GM20000 (cell line): Measurements from ENCODE around the gene TPM2.

ENCODE experiments used
- DNase-seq: peaks from one replicate; pipeline ENCODE4 v3.0.0; 2012; ENCODE audit warnings: low spot score
- CTCF ChIP-seq: IDR thresholded peaks from 2 replicates; pipeline ENCODE4 v1.5.1; 2012; ENCODE audit warnings: mild to moderate bottlenecking, control low read depth; ENCODE audit errors: extremely low read depth, missing control alignments

TPM2 gene

GRCh38 chr9:35727676-35728040, 37.9 kb upstream of the TPM2 start:
- TF ChIP-seq CTCF = no peak
- DNase-seq = no peak

- DNase-seq = peak; percentile 39
Observed at GRCh38 chr9:35726931-35727330, 37.2 kb upstream of the TPM2 start.

GRCh38 chr9:35725362-35725761, 35.6 kb upstream of the TPM2 start:
- DNase-seq = no peak
- no peak for TF ChIP-seq CTCF

More at GRCh38 chr9:35726931-35727330, 37.2 kb upstream of the TPM2 start:
- TF ChIP-seq CTCF = peak; percentile 16

GRCh38 chr9:35723908-35724307, 34.2 kb upstream of the TPM2 start:
- no peak for TF ChIP-seq CTCF

GRCh38 chr9:35723426-35723825, 33.7 kb upstream of the TPM2 start:
- no peak for TF ChIP-seq CTCF
- no peak for DNase-seq

More at GRCh38 chr9:35723908-35724307, 34.2 kb upstream of the TPM2 start:
- no peak for DNase-seq

- DNase-seq = no peak
- no peak for TF ChIP-seq CTCF
Observed at GRCh38 chr9:35719546-35719945, 29.8 kb upstream of the TPM2 start.

GRCh38 chr9:35718721-35719511, 29.2 kb upstream of the TPM2 start:
- no peak for DNase-seq
- no peak for TF ChIP-seq CTCF
